Activated CD8-positive, alpha-beta memory T cell treated with anti-CD3 and anti-CD28 coated beads for 24 hours (primary cell): ENCODE measurements around the gene SPEG.
"Not testable (repeated sequence)": the region's sequence is repeated elsewhere in the genome, so short reads cannot be mapped to it uniquely, and the experiment has no call there.

Source experiments
- DNase-seq: peaks from one replicate; pipeline ENCODE4 v3.0.0-alpha.2; 2020

SPEG gene

GRCh38 chr2:219405451-219405850 is 29.2 kb upstream of the SPEG start:
- DNase-seq = no peak

- DNase-seq = no peak
Measured at GRCh38 chr2:219405958-219406860, 28.4 kb upstream of the SPEG start.

DNA sequence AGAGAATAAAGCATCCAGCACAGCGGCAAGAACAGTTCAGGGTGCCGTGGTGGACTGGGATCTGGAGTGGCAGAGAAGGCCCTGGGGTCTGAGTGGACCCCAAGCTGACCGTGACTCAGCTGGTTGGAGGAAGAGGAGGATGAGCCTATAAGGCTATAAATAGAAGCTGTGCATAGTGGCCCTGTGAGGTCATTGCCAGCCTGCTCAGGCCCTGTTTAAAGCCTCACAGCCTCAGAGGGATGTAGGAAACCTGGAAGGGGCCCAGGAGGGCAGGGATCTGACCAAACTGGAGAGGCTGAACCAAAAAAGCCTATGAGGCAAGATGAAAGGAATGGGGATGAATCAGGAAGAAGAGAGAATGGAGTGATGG is 27.8 kb upstream of the SPEG start:
- DNase-seq = no peak

- DNase-seq = not testable (repeated sequence)
Measured at GRCh38 chr2:219407343-219407742, 27.3 kb upstream of the SPEG start.

GRCh38 chr2:219408204-219408603 is 26.4 kb upstream of the SPEG start:
- DNase-seq = no peak

GRCh38 chr2:219408631-219409030 is 26.0 kb upstream of the SPEG start:
- DNase-seq = no peak

GRCh38 chr2:219409619-219410018 is 25.0 kb upstream of the SPEG start:
- DNase-seq = no peak

DNA sequence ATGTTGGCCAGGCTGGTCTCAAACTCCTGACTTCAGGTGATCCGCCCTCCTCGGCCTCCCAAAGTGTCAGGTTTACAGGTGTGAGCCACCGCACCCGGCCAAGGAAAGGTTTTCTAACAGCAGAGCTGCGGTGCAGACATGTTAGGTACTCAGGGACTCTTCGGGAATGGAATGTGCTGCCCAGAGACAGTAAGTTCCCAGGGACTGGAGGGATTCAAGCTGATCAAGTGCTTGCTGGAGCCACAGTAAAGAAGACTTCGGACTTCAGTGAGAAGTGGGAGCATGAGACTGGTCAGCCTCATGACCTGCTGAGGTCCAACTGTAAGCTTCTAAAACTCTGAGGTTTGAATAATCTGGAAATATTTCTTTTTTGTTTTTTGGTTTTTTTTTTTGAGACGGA is 24.3 kb upstream of the SPEG start:
- no peak for DNase-seq

DNA sequence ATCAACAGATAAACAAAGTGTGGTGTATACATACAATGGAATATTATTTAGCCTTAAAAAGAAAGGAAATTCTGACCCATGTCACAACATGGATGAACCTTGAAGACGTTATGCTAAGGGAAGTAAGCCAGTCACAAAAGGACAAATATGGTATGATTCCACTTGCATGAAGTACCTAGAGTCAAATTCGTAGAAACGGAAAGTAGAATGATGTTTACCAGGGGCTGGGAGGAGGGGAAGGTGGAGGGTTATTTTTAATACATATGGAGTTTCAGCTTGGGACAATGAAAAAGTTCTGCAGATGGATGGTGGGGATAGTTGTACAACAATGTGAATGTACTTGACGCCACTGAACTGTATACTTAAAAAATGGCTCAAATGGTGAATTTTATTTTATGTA is 19.8 kb upstream of the SPEG start:
- DNase-seq = no peak

DNA sequence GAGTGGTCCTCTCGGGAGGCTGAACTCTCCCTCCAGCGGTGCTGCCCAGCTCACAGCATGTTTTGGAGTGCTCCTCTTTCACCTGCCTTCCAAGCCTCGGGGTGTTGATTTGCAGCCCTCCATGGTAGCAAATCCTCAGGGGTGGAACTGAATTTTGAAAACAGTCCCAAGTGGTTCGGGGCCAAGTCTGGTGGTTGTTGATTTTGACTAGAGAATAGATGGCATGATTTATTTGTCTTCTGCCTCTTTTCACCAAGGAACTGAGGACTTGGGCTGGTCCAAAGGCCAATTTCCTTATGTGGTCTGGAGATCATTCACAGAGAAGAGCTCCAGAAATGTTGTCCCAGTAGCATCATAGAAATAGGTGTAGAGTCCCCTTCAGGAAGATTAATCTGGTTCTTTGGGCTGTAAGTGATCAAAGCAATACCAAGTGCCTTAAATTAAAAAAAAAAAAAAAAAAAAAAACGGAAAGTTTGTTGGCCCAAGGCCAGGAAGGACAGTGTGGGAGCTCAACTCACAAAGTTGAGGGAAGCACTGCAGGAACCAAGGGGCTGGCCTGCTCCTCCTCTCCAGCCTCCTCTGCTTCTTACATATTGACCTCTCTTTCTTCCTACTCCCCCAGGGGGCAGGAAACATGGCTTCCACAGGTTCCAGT is 18.9 kb upstream of the SPEG start:
- DNase-seq = no peak

DNA sequence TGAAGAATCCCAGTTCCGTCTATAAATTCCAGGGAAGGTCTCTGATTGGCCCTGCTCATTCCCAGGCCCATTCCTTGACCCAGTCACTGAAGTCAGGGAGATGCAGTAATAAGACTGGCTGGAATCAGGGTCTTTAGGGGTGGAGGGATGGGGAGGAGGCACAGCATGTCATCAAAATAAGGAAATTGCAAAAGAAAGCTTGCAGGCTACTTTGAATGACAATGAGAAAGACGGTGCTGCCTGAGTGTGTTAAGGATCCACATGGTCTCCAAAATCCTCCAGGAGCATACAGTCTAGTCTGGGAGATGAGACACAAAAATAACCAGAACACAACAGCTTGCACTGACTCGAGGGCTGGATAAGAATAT is 18.4 kb upstream of the SPEG start:
- DNase-seq = no peak

- DNase-seq = no peak
Measured at GRCh38 chr2:219416938-219417337, 17.7 kb upstream of the SPEG start.

- no peak for DNase-seq
Measured at GRCh38 chr2:219417374-219417773, 17.3 kb upstream of the SPEG start.

DNA sequence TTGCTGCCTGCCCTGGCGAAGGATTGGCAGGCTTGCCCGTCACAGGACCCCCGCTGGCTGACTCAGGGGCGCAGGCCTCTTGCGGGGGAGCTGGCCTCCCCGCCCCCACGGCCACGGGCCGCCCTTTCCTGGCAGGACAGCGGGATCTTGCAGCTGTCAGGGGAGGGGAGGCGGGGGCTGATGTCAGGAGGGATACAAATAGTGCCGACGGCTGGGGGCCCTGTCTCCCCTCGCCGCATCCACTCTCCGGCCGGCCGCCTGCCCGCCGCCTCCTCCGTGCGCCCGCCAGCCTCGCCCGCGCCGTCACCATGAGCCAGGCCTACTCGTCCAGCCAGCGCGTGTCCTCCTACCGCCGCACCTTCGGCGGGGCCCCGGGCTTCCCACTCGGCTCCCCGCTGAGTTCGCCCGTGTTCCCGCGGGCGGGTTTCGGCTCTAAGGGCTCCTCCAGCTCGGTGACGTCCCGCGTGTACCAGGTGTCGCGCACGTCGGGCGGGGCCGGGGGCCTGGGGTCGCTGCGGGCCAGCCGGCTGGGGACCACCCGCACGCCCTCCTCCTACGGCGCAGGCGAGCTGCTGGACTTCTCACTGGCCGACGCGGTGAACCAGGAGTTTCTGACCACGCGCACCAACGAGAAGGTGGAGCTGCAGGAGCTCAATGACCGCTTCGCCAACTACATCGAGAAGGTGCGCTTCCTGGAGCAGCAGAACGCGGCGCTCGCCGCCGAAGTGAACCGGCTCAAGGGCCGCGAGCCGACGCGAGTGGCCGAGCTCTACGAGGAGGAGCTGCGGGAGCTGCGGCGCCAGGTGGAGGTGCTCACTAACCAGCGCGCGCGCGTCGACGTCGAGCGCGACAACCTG is 16.3 kb upstream of the SPEG start, which contains the start of gene DES:
DES (plus strand) TSS at position 223 of the 857 bp plus-strand sequence; CDS start at position 309, 86 bp downstream.
- no peak for DNase-seq

- DNase-seq = no peak
Measured at GRCh38 chr2:219419012-219419324, 15.7 kb upstream of the SPEG start.

GRCh38 chr2:219419331-219420197 is 15.1 kb upstream of the SPEG start:
- no peak for DNase-seq

GRCh38 chr2:219420687-219421086 is 14.0 kb upstream of the SPEG start:
- DNase-seq = no peak

GRCh38 chr2:219421323-219421722 is 13.3 kb upstream of the SPEG start:
- no peak for DNase-seq

- DNase-seq = no peak
Measured at GRCh38 chr2:219422952-219423534, 11.6 kb upstream of the SPEG start.

DNA sequence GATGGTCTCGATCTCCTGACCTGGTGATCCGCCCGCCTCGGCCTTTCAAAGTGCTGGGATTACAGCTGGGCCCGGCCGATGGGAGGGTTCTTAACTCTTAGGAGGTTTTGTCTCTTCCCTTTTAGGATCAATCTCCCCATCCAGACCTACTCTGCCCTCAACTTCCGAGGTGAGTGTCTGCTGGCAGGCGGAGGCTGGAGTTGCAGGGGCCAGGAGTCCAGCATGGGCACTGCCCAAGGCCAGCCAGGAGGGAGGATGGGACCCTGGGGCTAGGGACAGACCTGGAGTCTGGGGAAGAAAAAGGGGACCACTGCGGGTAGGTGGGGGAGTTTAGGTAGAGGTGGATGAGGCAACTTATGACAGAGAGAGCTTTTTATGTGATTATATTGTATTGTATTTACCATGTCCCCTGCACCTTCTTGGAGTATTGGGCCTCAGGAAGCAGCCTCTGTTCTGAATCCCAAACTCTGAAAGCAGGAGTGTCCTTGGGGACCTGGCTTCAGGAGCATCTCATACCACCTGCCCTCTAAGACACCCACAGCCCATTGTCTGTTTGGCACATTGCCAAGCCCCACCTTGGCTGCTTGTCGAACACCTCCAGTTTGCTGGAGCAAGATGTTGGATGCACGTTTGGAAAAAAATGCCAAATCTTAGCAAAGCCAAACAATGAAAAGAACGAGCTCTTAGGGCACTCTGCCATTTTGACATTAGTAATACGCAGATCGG is 10.8 kb upstream of the SPEG start:
- DNase-seq = no peak

DNA sequence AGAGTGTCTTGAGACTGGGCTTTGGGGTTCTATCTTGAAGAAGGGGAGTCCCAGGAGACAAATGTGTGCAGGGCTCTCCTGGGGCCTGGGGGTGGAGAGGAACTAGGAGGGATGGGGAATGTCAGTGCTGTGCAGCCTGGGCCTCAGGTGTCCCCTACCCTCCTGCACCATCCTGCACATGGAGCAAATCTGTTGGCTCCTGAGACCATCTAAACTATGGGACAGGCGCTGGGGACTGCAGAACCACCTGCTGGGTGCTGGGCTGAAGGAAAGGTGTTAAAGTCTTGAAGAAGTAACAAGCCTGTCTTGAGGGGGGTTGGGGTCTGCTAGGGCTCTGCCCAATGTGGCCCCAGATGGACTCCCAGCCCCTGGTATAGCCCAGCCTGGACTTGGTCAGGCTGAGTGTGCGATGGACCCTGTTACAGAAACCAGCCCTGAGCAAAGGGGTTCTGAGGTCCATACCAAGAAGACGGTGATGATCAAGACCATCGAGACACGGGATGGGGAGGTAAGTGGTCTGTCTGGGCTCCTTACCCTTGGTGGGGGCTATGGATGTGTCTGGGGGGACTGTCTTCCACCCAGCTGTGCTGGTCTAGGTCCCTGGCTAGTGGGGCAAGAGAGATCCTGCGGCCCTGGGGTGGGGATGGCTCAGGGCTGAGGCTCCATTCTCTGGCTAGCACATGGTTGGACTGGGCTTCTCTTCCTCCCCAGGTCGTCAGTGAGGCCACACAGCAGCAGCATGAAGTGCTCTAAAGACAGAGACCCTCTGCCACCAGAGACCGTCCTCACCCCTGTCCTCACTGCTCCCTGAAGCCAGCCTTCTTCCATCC is 9.2 kb upstream of the SPEG start:
- no peak for DNase-seq
